Neural progenitor cell (in vitro differentiated cells): ENCODE data around the gene OVAAL. TPM values are rescaled to one million over a fixed set of nuclear protein-coding genes. Genes with fewer than 3 reads are reported as not detected.

Experiments used
- DNase-seq: peaks from one replicate; pipeline ENCODE4 v3.0.0-alpha.2; 2016; ENCODE audit warnings: low spot score
- H2AFZ ChIP-seq: fragments of 200-600 bp; sonication (generic); replicated peaks from 2 replicates; pipeline ENCODE4 v1.6.1; 2016; ENCODE audit warnings: antibody characterized with exemption
- H3F3A ChIP-seq: fragments of 200-600 bp; sonication (generic); 2 replicates; pipeline ENCODE4 v1.6.1; 2016; ENCODE audit warnings: antibody characterized with exemption, low read depth
- H3K27ac ChIP-seq: fragments of 200-600 bp; sonication (generic); 2 replicates; pipeline ENCODE4 v1.5.1; 2016; ENCODE audit warnings: mild to moderate bottlenecking
- H3K27me3 ChIP-seq: fragments of 200-600 bp; sonication (generic); 2 replicates; pipeline ENCODE4 v1.6.1; 2016; ENCODE audit warnings: mild to moderate bottlenecking, moderate library complexity
- H3K36me3 ChIP-seq: fragments of 200-600 bp; sonication (generic); 2 replicates; pipeline ENCODE4 v1.5.1; 2016
- H3K4me1 ChIP-seq: fragments of 200-600 bp; sonication (generic); 2 replicates; pipeline ENCODE4 v1.6.1; 2016; ENCODE audit warnings: mixed run types
- H3K4me2 ChIP-seq: fragments of 200-600 bp; sonication (generic); 2 replicates; pipeline ENCODE4 v1.6.1; 2016
- H3K4me3 ChIP-seq: fragments of 200-600 bp; sonication (generic); 2 replicates; pipeline ENCODE4 v1.5.1; 2016
- H3K79me2 ChIP-seq: fragments of 200-600 bp; sonication (generic); 2 replicates; pipeline ENCODE4 v1.6.1; 2016; ENCODE audit warnings: low read depth
- H3K9ac ChIP-seq: fragments of 200-600 bp; sonication (generic); 2 replicates; pipeline ENCODE4 v1.6.1; 2016
- H3K9me3 ChIP-seq: fragments of 200-600 bp; sonication (generic); 2 replicates; pipeline ENCODE4 v1.5.1; 2016; ENCODE audit warnings: low read depth
- H4K20me1 ChIP-seq: fragments of 200-600 bp; sonication (generic); 2 replicates; pipeline ENCODE4 v1.6.1; 2016; ENCODE audit warnings: low read depth
- H3K27ac Mint-ChIP-seq: 3 replicates; pipeline ENCODE4 v1.8.0; 2021; ENCODE audit warnings: mixed read lengths
- H3K27me3 Mint-ChIP-seq: 2 replicates; pipeline ENCODE4 v1.8.0; 2022; ENCODE audit warnings: low read depth, mild to moderate bottlenecking, inconsistent platforms, moderate library complexity, mixed read lengths; ENCODE audit not compliant: insufficient read depth
- H3K36me3 Mint-ChIP-seq: 3 replicates; pipeline ENCODE4 v1.8.0; 2021; ENCODE audit warnings: mixed read lengths
- H3K4me1 Mint-ChIP-seq: 3 replicates; pipeline ENCODE4 v1.8.0; 2021; ENCODE audit warnings: mixed read lengths
- H3K4me3 Mint-ChIP-seq: 3 replicates; pipeline ENCODE4 v1.8.0; 2021; ENCODE audit warnings: mild to moderate bottlenecking, moderate library complexity, mixed read lengths
- H3K9me3 Mint-ChIP-seq: 3 replicates; pipeline ENCODE4 v1.8.0; 2020; ENCODE audit warnings: mixed read lengths
- CTCF ChIP-seq: fragments of 200-600 bp; sonication (generic); IDR thresholded peaks from 2 replicates; pipeline ENCODE4 v1.5.1; 2017; ENCODE audit warnings: antibody characterized with exemption, mild to moderate bottlenecking
- EZH2 ChIP-seq: fragments of 200-600 bp; sonication (generic); IDR thresholded peaks from 2 replicates; pipeline ENCODE4 v1.6.1; 2017; ENCODE audit warnings: antibody characterized with exemption, mild to moderate bottlenecking, moderate library complexity
- EZH2phosphoT487 ChIP-seq: fragments of 200-600 bp; sonication (generic); IDR thresholded peaks from 2 replicates; pipeline ENCODE4 v1.6.1; 2017; ENCODE audit warnings: antibody characterized with exemption
- total RNA-seq: library from RNA; depleted of rRNA; stranded (reverse); fragments of >200 nt; gene quantifications from 2 replicates; pipeline ENCODE4 v1.2.3, GENCODE V29; 2015; ENCODE audit warnings: low replicate concordance

The OVAAL gene
- total RNA-seq, 1 donor from 2014 or later = not detected

- Mint-ChIP-seq H3K27ac (no peak overlapping the region), H3K36me3 (peaks cover 2% of the 10 kb centered on the region), H3K4me3 (no peak overlapping the region), H3K27me3 (peaks cover 7% of the 10 kb centered on the region), H3K9me3 (no peaks in the 10 kb centered on the region), H3K4me1 (peaks cover 21% of the 10 kb centered on the region)
- Histone ChIP-seq H2AFZ (no peak overlapping the region), H4K20me1 (no peaks in the 10 kb centered on the region), H3K27me3 (no peaks in the 10 kb centered on the region), H3K79me2 (no peaks in the 10 kb centered on the region), H3K9ac (no peak overlapping the region), H3K4me3 (no peak overlapping the region), H3K4me2 (no peak overlapping the region), H3K36me3 (no peaks in the 10 kb centered on the region), H3F3A (no peaks in the 10 kb centered on the region), H3K27ac (no peak overlapping the region), H3K9me3 (no peaks in the 10 kb centered on the region), H3K4me1 (no peaks in the 10 kb centered on the region)
- TF ChIP-seq EZH2 (no peak), EZH2phosphoT487 (no peak), CTCF (no peak)
- DNase-seq = no peak
Observed at GRCh38 chr1:180528868-180529470, 29.8 kb upstream of the OVAAL start.

- Histone ChIP-seq H3K79me2 (no peaks in the 10 kb centered on the region), H2AFZ (peak overlapping the region; percentile 66), H3K4me2 (no peak overlapping the region), H4K20me1 (no peaks in the 10 kb centered on the region), H3K27me3 (no peaks in the 10 kb centered on the region), H3F3A (no peaks in the 10 kb centered on the region), H3K9ac (no peak overlapping the region), H3K4me1 (no peaks in the 10 kb centered on the region), H3K9me3 (no peaks in the 10 kb centered on the region), H3K27ac (no peak overlapping the region), H3K4me3 (no peak overlapping the region), H3K36me3 (no peaks in the 10 kb centered on the region)
- Mint-ChIP-seq H3K4me1 (peaks cover 24% of the 10 kb centered on the region), H3K9me3 (no peaks in the 10 kb centered on the region), H3K36me3 (no peaks in the 10 kb centered on the region), H3K27me3 (peaks cover 10% of the 10 kb centered on the region), H3K4me3 (no peak overlapping the region), H3K27ac (no peak overlapping the region)
- no peak for TF ChIP-seq CTCF
- no peak for TF ChIP-seq EZH2
- no peak for TF ChIP-seq EZH2phosphoT487
- DNase-seq = no peak
Observed at GRCh38 chr1:180530501-180530900, 28.3 kb upstream of the OVAAL start.

DNA sequence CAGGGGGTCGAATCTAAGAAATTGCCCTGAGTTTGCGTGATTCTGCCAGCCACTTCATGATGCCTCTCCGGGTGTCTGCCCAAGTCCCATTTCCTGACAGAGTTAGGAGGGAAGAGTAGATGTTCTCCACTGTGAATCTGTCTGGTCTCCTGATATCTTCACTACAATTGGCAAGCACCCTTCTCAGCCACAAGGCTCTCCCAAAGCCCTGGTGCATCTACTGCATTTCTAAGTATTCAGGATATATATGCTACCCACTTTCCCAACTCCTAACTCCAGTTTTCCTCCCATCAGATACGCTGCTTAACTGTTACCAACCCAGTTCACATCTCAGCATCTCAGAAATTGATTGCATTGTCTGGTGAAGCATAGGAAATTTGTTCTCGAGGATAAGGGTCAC lies 25.9 kb upstream of the OVAAL start:
- Mint-ChIP-seq H3K27me3 (peaks cover 8% of the 10 kb centered on the region), H3K36me3 (no peaks in the 10 kb centered on the region), H3K4me3 (no peak overlapping the region), H3K27ac (no peak overlapping the region), H3K9me3 (no peaks in the 10 kb centered on the region), H3K4me1 (peaks cover 24% of the 10 kb centered on the region)
- no peak for DNase-seq
- H3K4me3 ChIP-seq = no peak overlapping the region
- no peaks in the 10 kb centered on the region for H4K20me1 ChIP-seq
- no peaks in the 10 kb centered on the region for H3K36me3 ChIP-seq
- no peaks in the 10 kb centered on the region for H3K79me2 ChIP-seq
- H2AFZ ChIP-seq = peak overlapping the region; percentile 92
- H3K4me1 ChIP-seq = no peaks in the 10 kb centered on the region
- no peak overlapping the region for H3K9ac ChIP-seq
- H3K27me3 ChIP-seq = no peaks in the 10 kb centered on the region
- TF ChIP-seq EZH2 (no peak), CTCF (no peak), EZH2phosphoT487 (no peak)
- H3K4me2 ChIP-seq = no peak overlapping the region
- no peaks in the 10 kb centered on the region for H3F3A ChIP-seq
- no peaks in the 10 kb centered on the region for H3K9me3 ChIP-seq
- no peak overlapping the region for H3K27ac ChIP-seq
